NCI-H1048 (cell line): ENCODE measurements around the gene MEI1.
A peak's percentile ranks its signal among the peaks of the same experiment; 100 is the strongest.
"Not testable (repeated sequence)": the region's sequence is repeated elsewhere in the genome, so short reads cannot be mapped to it uniquely, and the experiment has no call there.

Experiments
- DNase-seq: peaks from one replicate; lab custom pipeline; 2025; lab: John Stamatoyannopoulos, UW

MEI1 gene

GRCh38 chr22:41822317-41823057 lies 123.2 kb downstream of the MEI1 start:
- no peak for DNase-seq

GRCh38 chr22:41823797-41824196 lies 124.5 kb downstream of the MEI1 start:
- no peak for DNase-seq

DNA sequence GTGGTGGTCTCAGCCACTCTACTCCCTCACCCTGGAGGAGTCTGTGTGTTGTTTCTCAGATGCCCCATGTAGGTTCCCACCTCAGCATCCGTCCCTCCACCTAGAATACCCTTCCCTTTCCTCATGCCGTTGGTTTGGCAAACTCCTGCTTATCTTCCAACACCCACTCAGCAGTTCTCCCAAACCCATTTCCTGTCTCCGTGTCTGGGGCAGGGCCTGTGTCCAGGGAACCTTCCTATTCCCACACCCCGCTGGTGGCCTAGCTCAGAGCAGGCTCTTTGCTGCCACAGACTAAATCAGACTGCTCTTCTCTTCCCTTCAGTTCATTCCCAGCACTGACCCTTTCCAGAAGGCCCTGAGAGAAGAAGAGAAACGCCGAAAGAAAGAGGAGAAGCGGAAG lies 126.1 kb downstream of the MEI1 start:
- DNase-seq = no peak

GRCh38 chr22:41826021-41826420 lies 126.7 kb downstream of the MEI1 start:
- no peak for DNase-seq

DNA sequence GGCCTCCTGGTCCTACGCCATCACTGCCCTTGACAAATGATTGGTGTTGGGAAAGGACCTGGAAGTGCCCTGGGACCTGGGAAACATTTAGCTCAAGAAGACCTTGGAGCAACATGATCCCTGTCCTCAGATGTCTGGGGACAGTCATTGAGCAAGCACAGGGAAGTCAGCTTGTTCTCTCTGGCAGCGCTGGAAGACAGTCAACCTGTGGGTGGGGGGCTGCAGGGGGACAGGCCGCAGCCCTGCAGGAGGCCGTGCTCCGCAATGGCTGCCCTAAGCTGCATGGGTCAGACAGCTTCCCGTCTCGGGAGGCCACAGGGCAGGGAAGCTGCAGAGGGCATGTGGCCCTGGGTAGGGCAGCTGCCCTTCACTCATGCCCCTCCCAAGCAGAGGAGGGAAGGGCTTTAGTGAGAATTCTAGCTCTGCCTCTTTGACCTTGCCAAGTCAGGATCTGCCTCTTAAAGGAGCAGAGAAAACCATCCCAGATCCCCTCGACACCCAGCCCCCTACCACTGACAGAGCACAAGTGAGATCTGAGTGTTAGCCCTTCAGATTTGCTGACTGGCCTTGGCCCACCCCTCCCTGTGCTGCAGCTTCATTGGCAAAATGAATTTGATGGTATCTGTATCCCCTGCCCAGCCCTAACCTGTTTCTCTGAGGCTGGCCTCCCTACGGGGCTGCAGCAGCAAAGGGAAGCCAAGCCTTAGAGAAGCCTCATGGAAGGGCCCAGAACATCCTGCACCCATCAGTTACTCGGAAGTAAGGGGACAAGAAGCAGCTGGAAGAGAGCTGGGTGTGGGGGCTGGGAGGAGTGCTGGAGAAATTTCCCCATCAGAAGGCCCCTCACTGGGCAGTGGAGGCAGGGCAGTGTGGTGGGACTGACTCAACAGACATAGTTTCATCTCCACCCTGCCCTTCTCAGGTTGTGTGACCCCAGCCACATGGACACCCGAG lies 127.4 kb downstream of the MEI1 start:
- DNase-seq = no peak

DNA sequence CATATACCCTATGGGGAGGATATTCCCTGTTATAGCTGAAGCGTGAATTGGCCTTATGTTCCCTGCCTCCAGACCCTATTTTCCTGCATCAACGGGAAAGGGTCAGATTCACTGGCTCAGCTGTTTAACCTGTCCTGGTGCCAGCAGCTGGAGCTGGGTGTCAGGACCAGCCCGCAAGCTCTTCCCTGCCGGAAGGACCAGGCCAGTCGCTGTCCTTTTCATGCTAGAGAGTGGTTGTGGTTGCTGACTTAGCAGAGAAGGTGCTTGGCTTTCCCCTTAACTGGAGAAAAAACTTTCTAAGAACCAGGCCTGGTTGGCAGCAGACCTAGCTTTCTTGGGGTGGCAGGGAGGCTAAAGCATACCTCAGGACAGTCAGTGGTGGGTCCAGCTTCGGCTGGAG lies 128.4 kb downstream of the MEI1 start:
- DNase-seq = no peak

DNA sequence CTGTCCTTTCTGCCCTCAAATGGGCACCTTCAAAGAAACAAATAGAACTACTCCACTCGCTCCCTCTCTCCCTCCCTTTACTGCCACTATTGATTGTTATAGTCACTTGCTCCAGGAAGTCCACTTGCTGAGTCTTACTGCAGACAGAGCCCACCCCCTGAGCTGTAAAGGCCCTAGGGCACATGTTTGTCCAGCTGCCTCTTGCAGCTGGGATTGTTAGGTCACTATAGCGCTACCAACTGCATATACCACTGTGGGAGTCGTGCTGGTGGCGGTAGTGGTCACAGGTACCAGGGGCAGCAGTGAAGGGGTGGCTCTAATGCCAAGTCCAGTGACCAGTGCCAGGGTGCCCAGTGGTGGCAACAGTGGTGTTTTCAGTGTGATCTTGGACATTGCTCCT lies 129.2 kb downstream of the MEI1 start:
- DNase-seq = no peak

DNA sequence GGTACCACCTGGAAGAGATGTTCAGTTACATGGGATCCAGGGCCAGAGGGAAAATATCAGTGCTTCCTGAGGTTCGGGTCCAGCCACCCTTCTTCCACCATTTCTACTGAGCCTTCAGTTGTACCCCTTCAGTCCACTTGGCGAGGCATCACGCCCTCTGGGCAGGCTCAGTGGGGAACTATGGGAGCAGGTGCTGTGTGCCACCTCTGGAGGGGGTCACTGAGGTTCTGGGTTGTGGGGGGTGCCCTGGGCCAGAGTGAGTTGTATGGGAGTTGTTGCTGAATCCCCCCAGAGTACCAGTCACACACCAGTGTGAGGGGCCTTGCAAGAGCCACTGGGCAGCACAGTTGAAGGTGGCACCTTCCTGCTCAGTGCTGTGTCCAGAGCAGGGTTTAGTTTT lies 130.9 kb downstream of the MEI1 start:
- DNase-seq = no peak

GRCh38 chr22:41831383-41831782 lies 132.1 kb downstream of the MEI1 start:
- no peak for DNase-seq

GRCh38 chr22:41831828-41832552 lies 132.7 kb downstream of the MEI1 start:
- DNase-seq = no peak

- peak; percentile 93 for DNase-seq
Observed at GRCh38 chr22:41832553-41833368, 133.5 kb downstream of the MEI1 start, which contains the start of gene SREBF2. Gene SREBF2, plus strand, starts transcription at chr22:41833105. Its CDS starts 166 bp downstream, at chr22:41833271.

DNA sequence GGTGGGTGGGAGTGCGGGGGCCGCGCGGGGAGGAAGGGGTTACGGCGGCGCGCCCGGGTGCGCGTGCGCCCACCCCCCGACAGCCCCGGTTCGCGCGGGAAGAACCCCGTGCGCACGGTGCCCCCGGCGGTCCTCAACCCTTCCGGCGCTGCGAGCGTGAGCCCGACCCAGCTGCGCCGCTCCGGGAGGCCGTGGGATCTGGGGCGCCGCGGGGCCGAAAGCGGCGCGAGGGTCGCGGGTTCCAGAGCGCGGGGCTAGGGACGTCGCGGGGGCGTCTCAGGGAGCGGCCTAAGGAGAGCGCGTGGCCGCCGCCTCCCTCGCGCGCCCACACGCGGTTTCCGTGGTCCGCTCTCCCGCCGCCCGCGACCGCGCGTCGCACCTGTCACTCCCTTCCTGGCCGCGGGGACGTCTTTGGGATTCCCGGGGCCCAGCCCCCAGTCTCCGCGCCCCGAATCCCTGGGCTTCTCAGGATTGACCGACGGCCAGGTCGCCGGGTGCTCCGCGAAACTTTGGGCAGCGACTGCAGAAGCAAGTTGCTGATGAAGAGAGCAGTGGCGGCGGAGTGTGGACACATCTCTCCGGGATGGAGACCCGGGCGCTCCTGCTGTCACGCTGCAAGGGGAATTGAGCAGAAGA lies 134.2 kb downstream of the MEI1 start:
- no peak for DNase-seq

GRCh38 chr22:41834005-41834944 lies 135.0 kb downstream of the MEI1 start:
- no peak for DNase-seq

DNA sequence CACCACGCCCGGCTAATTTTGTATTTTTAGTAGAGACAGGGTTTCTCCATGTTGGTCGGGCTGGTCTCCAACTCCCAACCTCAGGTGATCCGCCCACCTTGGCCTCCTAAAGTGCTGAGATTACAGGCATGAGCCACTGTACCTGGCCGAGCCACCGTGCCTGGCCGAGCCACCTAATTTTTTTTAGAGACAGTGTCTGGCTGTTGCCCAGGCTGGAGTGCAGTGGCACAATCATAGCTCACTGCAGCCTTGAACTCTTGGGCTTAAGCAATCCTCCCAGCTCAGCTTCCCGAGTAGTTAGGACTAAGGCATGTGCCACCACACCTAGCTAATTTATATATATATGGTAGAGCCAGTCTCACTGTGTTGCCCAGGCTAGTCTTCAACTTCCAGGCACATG lies 136.2 kb downstream of the MEI1 start:
- DNase-seq = not testable (repeated sequence)

GRCh38 chr22:41836551-41836950 lies 137.2 kb downstream of the MEI1 start:
- no peak for DNase-seq

- DNase-seq = no peak
Observed at GRCh38 chr22:41838842-41839618, 139.7 kb downstream of the MEI1 start.

DNA sequence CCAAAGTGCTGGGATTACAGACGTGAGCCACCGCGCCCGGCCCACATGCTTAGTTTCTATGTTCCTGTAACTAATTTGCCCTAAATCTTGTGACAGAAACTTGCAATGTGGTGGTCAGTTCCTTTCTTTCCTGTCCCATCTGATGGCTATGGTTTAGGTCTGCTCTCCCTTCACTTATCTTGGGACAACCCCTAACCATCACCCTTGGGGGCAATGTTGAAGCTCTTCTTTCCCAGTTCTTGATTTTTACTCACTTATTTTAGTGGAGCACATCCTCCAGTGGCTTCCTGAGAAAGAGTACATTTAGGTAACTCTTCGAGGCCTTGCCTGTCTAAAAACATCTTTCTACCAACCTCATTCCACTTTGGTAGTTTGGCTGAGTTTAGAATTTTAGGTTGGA lies 140.9 kb downstream of the MEI1 start:
- DNase-seq = no peak

GRCh38 chr22:41841085-41841712 lies 141.9 kb downstream of the MEI1 start:
- DNase-seq = no peak
